ENCODE results near the gene CAMK1D. TPM values are rescaled to one million over a fixed set of nuclear protein-coding genes. Genes with fewer than 3 reads are reported as not detected.

CAMK1D gene
- total RNA-seq, 3 donors from 2014 or later (not counting 1 experiment from before 2014, with no cell fraction given) = 44.2 to 56.4 (median 49.7) TPM

GRCh38 chr10:12381536-12382156 lies 32.3 kb downstream of the CAMK1D start:
- H3K4me3 Mint-ChIP-seq = no peak overlapping the region
- TF ChIP-seq CTCF (IDR thresholded peaks at IDR 0.05) = no peak
- WGBS (ENCODE audit: insufficient coverage) = 88% methylated on average over 11 of the region's 12 CpGs
- H3K9me3 ChIP-seq (ENCODE audit: control insufficient read depth, insufficient read depth, low read length) = no peaks in the 10 kb centered on the region
- no peak overlapping the region for H3K27ac Mint-ChIP-seq
- peaks cover 12% of the 10 kb centered on the region for H3K36me3 Mint-ChIP-seq
- peaks cover 2 to 7% of the 10 kb centered on the region in 2 donors for H3K9me3 Mint-ChIP-seq
- DNase-seq = no peak
- H3K27me3 ChIP-seq (ENCODE audit: control insufficient read depth, insufficient read depth, low read length) = no peaks in the 10 kb centered on the region
- H3K27me3 Mint-ChIP-seq (ENCODE audit: low read depth in 2 of 2) = no peaks in the 10 kb centered on the region
- no peak overlapping the region for H3K4me3 ChIP-seq (ENCODE audit: low read length)
- no peak for ATAC-seq
- intact Hi-C loops (cut with micrococcal nuclease) = no loop called here
- H3K27ac ChIP-seq (ENCODE audit: low read length) = no peak overlapping the region
- H3K4me1 ChIP-seq (ENCODE audit: control insufficient read depth, insufficient read depth, low read length) = no peaks in the 10 kb centered on the region
- peaks cover 5 to 25% of the 10 kb centered on the region in 2 donors for H3K4me1 Mint-ChIP-seq
- no peaks in the 10 kb centered on the region for H3K36me3 ChIP-seq (ENCODE audit: control insufficient read depth, insufficient read depth, low read length)

- ATAC-seq (no peak), DNase-seq (no peak)
- H3K9me3 ChIP-seq (ENCODE audit: control insufficient read depth, insufficient read depth, low read length) = no peaks in the 10 kb centered on the region
- no peaks in the 10 kb centered on the region for H3K36me3 ChIP-seq (ENCODE audit: control insufficient read depth, insufficient read depth, low read length)
- no peak for TF ChIP-seq CTCF (IDR thresholded peaks at IDR 0.05)
- intact Hi-C loops (cut with micrococcal nuclease) = no loop called here
- no peaks in the 10 kb centered on the region for H3K4me1 ChIP-seq (ENCODE audit: control insufficient read depth, insufficient read depth, low read length)
- no peak overlapping the region for H3K4me3 Mint-ChIP-seq
- no peak overlapping the region for H3K27ac ChIP-seq (ENCODE audit: low read length)
- no peak overlapping the region for H3K27ac Mint-ChIP-seq
- peaks cover 2 to 7% of the 10 kb centered on the region in 2 donors for H3K9me3 Mint-ChIP-seq
- no peaks in the 10 kb centered on the region for H3K27me3 Mint-ChIP-seq (ENCODE audit: low read depth in 2 of 2)
- H3K4me1 Mint-ChIP-seq = peaks cover 5 to 25% of the 10 kb centered on the region in 2 donors
- WGBS (ENCODE audit: insufficient coverage) = no CpG with 5 or more reads among the region's 1 CpG
- H3K27me3 ChIP-seq (ENCODE audit: control insufficient read depth, insufficient read depth, low read length) = no peaks in the 10 kb centered on the region
- peaks cover 12% of the 10 kb centered on the region for H3K36me3 Mint-ChIP-seq
- no peak overlapping the region for H3K4me3 ChIP-seq (ENCODE audit: low read length)
These were observed 32.8 kb downstream of the CAMK1D start for GRCh38 chr10:12382157-12382548.

- H3K4me1 Mint-ChIP-seq = peaks cover 5 to 20% of the 10 kb centered on the region in 2 donors
- intact Hi-C loops (cut with micrococcal nuclease) = no loop called here
- no peak for ATAC-seq
- no peak for TF ChIP-seq CTCF (IDR thresholded peaks at IDR 0.05)
- Histone ChIP-seq H3K4me1 (ENCODE audit: control insufficient read depth, insufficient read depth, low read length) (no peaks in the 10 kb centered on the region), H3K27ac (ENCODE audit: low read length) (no peak overlapping the region), H3K4me3 (ENCODE audit: low read length) (no peak overlapping the region), H3K27me3 (ENCODE audit: control insufficient read depth, insufficient read depth, low read length) (no peaks in the 10 kb centered on the region), H3K9me3 (ENCODE audit: control insufficient read depth, insufficient read depth, low read length) (no peaks in the 10 kb centered on the region), H3K36me3 (ENCODE audit: control insufficient read depth, insufficient read depth, low read length) (no peaks in the 10 kb centered on the region)
- DNase-seq = no peak
- H3K36me3 Mint-ChIP-seq = peaks cover 12% of the 10 kb centered on the region
- peaks cover 2 to 7% of the 10 kb centered on the region in 2 donors for H3K9me3 Mint-ChIP-seq
- 91% methylated on average over 2 of the region's 4 CpGs for WGBS (ENCODE audit: insufficient coverage)
- no peak overlapping the region for H3K4me3 Mint-ChIP-seq
- no peak overlapping the region for H3K27ac Mint-ChIP-seq
- no peaks in the 10 kb centered on the region for H3K27me3 Mint-ChIP-seq (ENCODE audit: low read depth in 2 of 2)
These were observed 33.7 kb downstream of the CAMK1D start for GRCh38 chr10:12382956-12383531.
